CD14-positive monocyte (primary cell): ENCODE data around the gene FOCAD. TPM values are rescaled to one million over a fixed set of nuclear protein-coding genes. Genes with fewer than 3 reads are reported as not detected.

Source experiments
- DNase-seq, 3 donors: peaks; one replicate each; pipeline ENCODE4 v3.0.0-alpha.2; 2011 to 2022
- H2AFZ ChIP-seq: 2 replicates; pipeline ENCODE4 v1.6.0; 2012; ENCODE audit warnings: mild to moderate bottlenecking, low read depth, low read length, inconsistent platforms; ENCODE audit not compliant: insufficient read depth, poor library complexity, severe bottlenecking
- H3K27ac ChIP-seq, 2 donors: 1 replicate in 1 of 2; 2 replicates in 1 of 2; pipeline ENCODE4 v1.5.1; 2012 to 2013; ENCODE audit warnings: low read length in 2 of 2, control low read depth in 1 of 2, inconsistent platforms in 1 of 2, low read depth in 1 of 2, mild to moderate bottlenecking in 1 of 2
- H3K27me3 ChIP-seq, 2 donors: one replicate each; pipeline versions ENCODE4 v1.6.0 to v1.6.1; 2011 to 2013; ENCODE audit warnings: low read length in 2 of 2; ENCODE audit not compliant: control insufficient read depth in 2 of 2, insufficient read depth in 2 of 2
- H3K36me3 ChIP-seq, 2 donors: replicated peaks in 1 of 2; 1 replicate in 1 of 2; 2 replicates in 1 of 2; pipeline versions ENCODE4 v1.5.1 to v1.6.1; 2012 to 2013; ENCODE audit warnings: low read length in 2 of 2, control low read depth in 1 of 2, inconsistent platforms in 1 of 2, mild to moderate bottlenecking in 1 of 2; ENCODE audit not compliant: insufficient read depth in 2 of 2, control insufficient read depth in 1 of 2
- H3K4me1 ChIP-seq, 2 donors: 1 replicate in 1 of 2; 2 replicates in 1 of 2; pipeline versions ENCODE4 v1.5.1 to v1.6.1; 2012 to 2013; ENCODE audit warnings: low read length in 2 of 2, control low read depth in 1 of 2, inconsistent platforms in 1 of 2, mild to moderate bottlenecking in 1 of 2, moderate library complexity in 1 of 2; ENCODE audit not compliant: insufficient read depth in 2 of 2, control insufficient read depth in 1 of 2
- H3K4me2 ChIP-seq: replicated peaks from 2 replicates; pipeline ENCODE3; 2012; ENCODE audit warnings: low read length, moderate library complexity, mild to moderate bottlenecking; ENCODE audit not compliant: poor library complexity, severe bottlenecking; ENCODE audit errors: extremely low read depth
- H3K4me3 ChIP-seq, 3 experiments: fragments of 200-600 bp in 1 of 3; sonication (generic) in 1 of 3; replicated peaks in 1 of 3; 1 replicate in 2 of 3; 2 replicates in 1 of 3; pipeline ENCODE4 v1.5.1; 2011 to 2013; ENCODE audit warnings: low read length in 3 of 3, mild to moderate bottlenecking in 3 of 3, control low read depth in 2 of 3, low read depth in 2 of 3, inconsistent platforms in 1 of 3, moderate library complexity in 1 of 3
- H3K79me2 ChIP-seq: 2 replicates; pipeline ENCODE4 v1.6.0; 2012; ENCODE audit warnings: mild to moderate bottlenecking, control low read depth, inconsistent platforms, low read length, moderate library complexity; ENCODE audit not compliant: insufficient read depth
- H3K9ac ChIP-seq: 2 replicates; pipeline ENCODE4 v1.6.0; 2017; ENCODE audit warnings: low read length, mild to moderate bottlenecking; ENCODE audit not compliant: insufficient read depth, poor library complexity, severe bottlenecking
- H3K9me3 ChIP-seq, 2 donors: replicated peaks in 1 of 2; 1 replicate in 1 of 2; 2 replicates in 1 of 2; pipeline versions ENCODE4 v1.5.1 to v1.6.1; 2012 to 2013; ENCODE audit warnings: low read length in 2 of 2, control low read depth in 1 of 2; ENCODE audit not compliant: control insufficient read depth in 1 of 2, insufficient read depth in 1 of 2
- H4K20me1 ChIP-seq: 2 replicates; pipeline ENCODE4 v1.6.0; 2012; ENCODE audit warnings: mild to moderate bottlenecking, low read length, control low read depth, moderate library complexity; ENCODE audit not compliant: insufficient read depth
- H3K27ac Mint-ChIP-seq, 7 donors: one replicate each; pipeline ENCODE4 v1.8.0; 2020; ENCODE audit warnings: mild to moderate bottlenecking in 7 of 7, mixed read lengths in 7 of 7, moderate library complexity in 6 of 7, inconsistent platforms in 2 of 7
- H3K27me3 Mint-ChIP-seq, 3 donors: one replicate each; pipeline ENCODE4 v1.8.0; 2021 to 2022; ENCODE audit warnings: low read depth in 3 of 3, mild to moderate bottlenecking in 3 of 3, mixed read lengths in 3 of 3, moderate library complexity in 3 of 3, inconsistent platforms in 1 of 3
- H3K36me3 Mint-ChIP-seq, 2 donors: one replicate each; pipeline ENCODE4 v1.8.0; 2020; ENCODE audit warnings: mixed read lengths in 2 of 2, inconsistent platforms in 1 of 2, mild to moderate bottlenecking in 1 of 2
- H3K4me1 Mint-ChIP-seq: one replicate; pipeline ENCODE4 v1.8.0; 2020; ENCODE audit warnings: mild to moderate bottlenecking, mixed read lengths
- H3K4me3 Mint-ChIP-seq, 2 donors: one replicate each; pipeline ENCODE4 v1.8.0; 2020; ENCODE audit warnings: mild to moderate bottlenecking in 2 of 2, mixed read lengths in 2 of 2, moderate library complexity in 1 of 2
- H3K9me3 Mint-ChIP-seq, 7 donors: one replicate each; pipeline ENCODE4 v1.8.0; 2020 to 2022; ENCODE audit warnings: mixed read lengths in 7 of 7, mild to moderate bottlenecking in 6 of 7, moderate library complexity in 6 of 7, inconsistent platforms in 2 of 7
- WGBS: methylation state at CpG from one replicate; pipeline ENCODE4 v1.1.5; 2013; ENCODE audit warnings: missing lambda C conversion rate; ENCODE audit not compliant: insufficient coverage; 5-methylcytosine and 5-hydroxymethylcytosine counted together
- intact Hi-C, 2 donors: fragments of 100-400 bp; cut with micrococcal nuclease; formaldehyde crosslinking; loops; one replicate each; pipeline versions ENCODE4 v1.15.0 to v1.15.1; 2023
- polyA plus RNA-seq, 3 donors: library from polyadenylated mRNA; depleted of rRNA in 1 of 3; unstranded in 2 of 3; stranded (reverse) in 1 of 3; fragments of 300-500 nt in 2 of 3; fragments of >200 nt in 1 of 3; fragmentation: Illumina TruSeq in 2 of 3; gene quantifications; 1 replicate in 2 of 3; 2 replicates in 1 of 3; pipeline ENCODE4 v1.2.3, GENCODE V29; 2012 to 2021
- TF ChIP-seq, protein P1 (sequence below): fragments of 200-600 bp; IDR thresholded peaks from one replicate; pipeline ENCODE4 v1.8.0; 2022; ENCODE audit warnings: antibody characterized with exemption, mild to moderate bottlenecking

Gene FOCAD
- polyA plus RNA-seq, 3 donors, result 4.9 to 6.3 (median 5.1) TPM

DNA sequence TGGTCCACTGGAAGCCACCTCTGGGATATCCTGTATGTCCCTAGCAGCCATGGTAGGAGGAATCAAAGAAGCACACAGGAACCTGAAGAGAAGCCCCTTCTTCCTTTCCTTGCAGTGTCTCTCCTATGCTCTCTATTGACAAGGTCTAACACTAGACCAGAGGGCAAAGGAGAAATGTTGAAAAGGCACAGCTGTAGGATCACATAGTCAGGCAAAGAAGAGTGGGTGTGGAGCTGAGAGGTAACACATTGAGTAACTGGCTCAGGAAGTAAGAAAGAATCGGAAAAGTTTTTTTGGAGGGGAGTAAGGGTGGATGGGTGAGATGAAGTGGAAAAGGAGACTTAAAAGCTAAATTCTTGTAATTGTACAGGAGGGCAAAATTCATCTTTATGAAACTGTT is 100.1 kb downstream of the FOCAD start:
- Histone ChIP-seq H3K4me2 (no peak overlapping the region), H3K9me3 (no peaks in the 10 kb centered on the region), H3K27ac (no peak overlapping the region), H4K20me1 (no peaks in the 10 kb centered on the region), H3K36me3 (peaks cover 2 to 10% of the 10 kb centered on the region in 2 donors), H3K79me2 (no peaks in the 10 kb centered on the region), H2AFZ (no peak overlapping the region), H3K9ac (no peak overlapping the region), H3K4me3 (no peak overlapping the region), H3K27me3 (no peaks in the 10 kb centered on the region), H3K4me1 (no peaks in the 10 kb centered on the region)
- peak overlapping the region in 1 of 7 donors; percentile 9 for H3K27ac Mint-ChIP-seq
- no peaks in the 10 kb centered on the region for H3K27me3 Mint-ChIP-seq
- H3K4me3 Mint-ChIP-seq, result no peak overlapping the region
- no peak for DNase-seq
- H3K9me3 Mint-ChIP-seq, result peaks cover 0 to 2% (median 0%) of the 10 kb centered on the region in 7 donors
- no CpG with 5 or more reads among the region's 1 CpG for WGBS
- intact Hi-C loops, result no loop called here
- peaks cover 14 to 26% of the 10 kb centered on the region in 2 donors for H3K36me3 Mint-ChIP-seq
- TF ChIP-seq, protein P1, sequence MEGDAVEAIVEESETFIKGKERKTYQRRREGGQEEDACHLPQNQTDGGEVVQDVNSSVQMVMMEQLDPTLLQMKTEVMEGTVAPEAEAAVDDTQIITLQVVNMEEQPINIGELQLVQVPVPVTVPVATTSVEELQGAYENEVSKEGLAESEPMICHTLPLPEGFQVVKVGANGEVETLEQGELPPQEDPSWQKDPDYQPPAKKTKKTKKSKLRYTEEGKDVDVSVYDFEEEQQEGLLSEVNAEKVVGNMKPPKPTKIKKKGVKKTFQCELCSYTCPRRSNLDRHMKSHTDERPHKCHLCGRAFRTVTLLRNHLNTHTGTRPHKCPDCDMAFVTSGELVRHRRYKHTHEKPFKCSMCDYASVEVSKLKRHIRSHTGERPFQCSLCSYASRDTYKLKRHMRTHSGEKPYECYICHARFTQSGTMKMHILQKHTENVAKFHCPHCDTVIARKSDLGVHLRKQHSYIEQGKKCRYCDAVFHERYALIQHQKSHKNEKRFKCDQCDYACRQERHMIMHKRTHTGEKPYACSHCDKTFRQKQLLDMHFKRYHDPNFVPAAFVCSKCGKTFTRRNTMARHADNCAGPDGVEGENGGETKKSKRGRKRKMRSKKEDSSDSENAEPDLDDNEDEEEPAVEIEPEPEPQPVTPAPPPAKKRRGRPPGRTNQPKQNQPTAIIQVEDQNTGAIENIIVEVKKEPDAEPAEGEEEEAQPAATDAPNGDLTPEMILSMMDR, result no peak
- H3K4me1 Mint-ChIP-seq, result no peaks in the 10 kb centered on the region

DNA sequence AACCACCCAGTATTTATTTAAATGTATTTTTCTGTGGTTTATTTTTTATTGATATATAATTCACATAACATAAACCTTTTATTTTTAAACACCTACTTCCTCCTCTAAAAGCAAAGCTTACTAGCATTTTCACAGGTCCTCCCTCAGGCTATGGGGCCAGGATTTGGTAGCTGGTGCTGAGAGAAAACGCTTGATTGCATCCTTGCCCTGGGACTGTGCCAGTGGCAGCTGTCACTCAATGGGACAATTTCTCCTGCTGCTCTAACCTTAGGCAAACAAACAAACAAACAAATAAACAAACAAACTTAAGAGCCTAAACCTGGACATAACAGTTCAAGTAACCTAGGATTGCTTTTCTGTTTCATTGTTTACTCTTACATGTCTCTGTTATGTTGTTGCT is 102.7 kb downstream of the FOCAD start:
- Histone ChIP-seq H3K9ac (no peak overlapping the region), H3K9me3 (no peaks in the 10 kb centered on the region), H4K20me1 (no peaks in the 10 kb centered on the region), H3K4me3 (no peak overlapping the region), H3K79me2 (no peaks in the 10 kb centered on the region), H2AFZ (no peak overlapping the region), H3K27ac (no peak overlapping the region), H3K36me3 (peaks cover 8 to 30% of the 10 kb centered on the region in 2 donors), H3K27me3 (no peaks in the 10 kb centered on the region), H3K4me1 (no peaks in the 10 kb centered on the region), H3K4me2 (no peak overlapping the region)
- Mint-ChIP-seq H3K4me1 (no peaks in the 10 kb centered on the region), H3K27ac (no peak overlapping the region), H3K36me3 (peaks cover 29 to 34% of the 10 kb centered on the region in 2 donors), H3K9me3 (no peaks in the 10 kb centered on the region), H3K27me3 (no peaks in the 10 kb centered on the region), H3K4me3 (no peak overlapping the region)
- no CpG with 5 or more reads among the region's 1 CpG for WGBS
- DNase-seq, result no peak
- intact Hi-C loops, result no loop called here
- TF ChIP-seq, protein P1, result no peak
